HepG2 (cell line): ENCODE measurements around the gene RUVBL2. TPM values are rescaled to one million over a fixed set of nuclear protein-coding genes. Genes with fewer than 3 reads are reported as not detected.

Source experiments
- ARNT ChIP-seq: fragments of 450-650 bp; IDR thresholded peaks from 2 replicates; pipeline ENCODE4 v1.6.1; 2017
- MAFK ChIP-seq, 2 experiments: IDR thresholded peaks in 1 of 2; conservative IDR thresholded peaks in 1 of 2; 2 replicates each; pipeline ENCODE4 v1.6.1; 2011; ENCODE audit warnings: improper control_type of control experiment in 2 of 2, low read length in 2 of 2
- SMYD3 ChIP-seq: sonication (generic); formaldehyde crosslinking; IDR thresholded peaks from 2 replicates; pipeline ENCODE4 v1.8.1; 2023; ENCODE audit warnings: mild to moderate bottlenecking, missing genetic modification reagents
- SRSF4 ChIP-seq: fragments of 200-400 bp; formaldehyde crosslinking; IDR thresholded peaks from one replicate; pipeline ENCODE4 v1.6.1; 2018; ENCODE audit warnings: mild to moderate bottlenecking, low read depth, low read length, moderate library complexity; ENCODE audit not compliant: poor library complexity, severe bottlenecking
- TEAD3 ChIP-seq: optimal IDR thresholded peaks from 2 replicates; pipeline ENCODE3; 2016; ENCODE audit warnings: borderline replicate concordance
- ZBTB8A ChIP-seq: sonication (generic); formaldehyde crosslinking; IDR thresholded peaks from 2 replicates; pipeline ENCODE4 v1.4.0; 2020; ENCODE audit warnings: mild to moderate bottlenecking, low read depth, missing genetic modification reagents, borderline replicate concordance
- ZKSCAN8 ChIP-seq: IDR thresholded peaks from 2 replicates; pipeline ENCODE4 v1.6.1; 2016; ENCODE audit warnings: borderline replicate concordance, missing genetic modification reagents, missing compliant biosample characterization
- ZNF282 ChIP-seq: fragments of 450-650 bp; IDR thresholded peaks from 2 replicates; pipeline ENCODE4 v1.6.1; 2018; ENCODE audit not compliant: partially characterized antibody
- ZNF75D ChIP-seq: sonication (generic); formaldehyde crosslinking; IDR thresholded peaks from 2 replicates; pipeline ENCODE4 v1.8.1; 2023; ENCODE audit warnings: missing genetic modification reagents, mild to moderate bottlenecking, borderline replicate concordance
- ZNF780A ChIP-seq: sonication (generic); formaldehyde crosslinking; IDR thresholded peaks from 2 replicates; pipeline ENCODE4 v1.8.0; 2022; ENCODE audit warnings: mild to moderate bottlenecking, missing genetic modification reagents, moderate library complexity
- ZNF782 ChIP-seq: sonication (generic); formaldehyde crosslinking; IDR thresholded peaks from 2 replicates; pipeline ENCODE4 v1.4.0; 2020; ENCODE audit warnings: missing genetic modification reagents, mild to moderate bottlenecking, borderline replicate concordance
- ZNF792 ChIP-seq: IDR thresholded peaks from 2 replicates; pipeline ENCODE4 v1.6.1; 2016
- polyA plus RNA-seq, 8 experiments: library from polyadenylated mRNA; depleted of rRNA in 3 of 8; stranded (reverse) in 7 of 8; unstranded in 1 of 8; fragments of >200 nt; fragmentation: Illumina TruSeq in 4 of 8; extraction: Trizol in 4 of 8; gene quantifications; 2 replicates each; pipeline versions ENCODE4 v1.2.1 to v1.2.3, GENCODE V29; 2011 to 2016; ENCODE audit warnings: low read depth in 4 of 8, missing spikeins in 1 of 8, mixed read lengths in 1 of 8; ENCODE audit not compliant: insufficient read depth in 1 of 8
- total RNA-seq, 5 experiments: library from RNA; depleted of rRNA; stranded (reverse); fragments of >200 nt; fragmentation: Illumina TruSeq; extraction: Trizol; gene quantifications; 2 replicates each; pipeline ENCODE4 v1.2.3, GENCODE V29; 2016; ENCODE audit warnings: low read depth in 1 of 5
- TF ChIP-seq, protein P1 (sequence below): sonication (generic); formaldehyde crosslinking; IDR thresholded peaks from 2 replicates; pipeline ENCODE4 v1.5.1; 2020; ENCODE audit warnings: mild to moderate bottlenecking, moderate library complexity, missing genetic modification reagents
- TF ChIP-seq, protein P2 (sequence below): IDR thresholded peaks from 2 replicates; pipeline ENCODE4 v1.6.1; 2016; ENCODE audit warnings: mild to moderate bottlenecking
- TF ChIP-seq, protein P3 (sequence below): sonication (generic); formaldehyde crosslinking; IDR thresholded peaks from 2 replicates; pipeline ENCODE4 v1.8.0; 2022; ENCODE audit warnings: missing genetic modification reagents, mild to moderate bottlenecking, moderate library complexity, borderline replicate concordance
- TF ChIP-seq, protein P4 (sequence below): sonication (generic); formaldehyde crosslinking; IDR thresholded peaks from 2 replicates; pipeline ENCODE4 v1.5.1; 2020; ENCODE audit warnings: mild to moderate bottlenecking, missing genetic modification reagents, borderline replicate concordance
- TF ChIP-seq, protein P5 (sequence below): sonication (generic); formaldehyde crosslinking; IDR thresholded peaks from 2 replicates; pipeline ENCODE4 v1.4.0; 2020; ENCODE audit warnings: missing genetic modification reagents, borderline replicate concordance

RUVBL2 gene
- total and polyA plus RNA-seq, 2 of the 13 experiments (the other 11 are each of a cell fraction or from before 2014, with no cell fraction given), result 120 to 122 TPM

DNA sequence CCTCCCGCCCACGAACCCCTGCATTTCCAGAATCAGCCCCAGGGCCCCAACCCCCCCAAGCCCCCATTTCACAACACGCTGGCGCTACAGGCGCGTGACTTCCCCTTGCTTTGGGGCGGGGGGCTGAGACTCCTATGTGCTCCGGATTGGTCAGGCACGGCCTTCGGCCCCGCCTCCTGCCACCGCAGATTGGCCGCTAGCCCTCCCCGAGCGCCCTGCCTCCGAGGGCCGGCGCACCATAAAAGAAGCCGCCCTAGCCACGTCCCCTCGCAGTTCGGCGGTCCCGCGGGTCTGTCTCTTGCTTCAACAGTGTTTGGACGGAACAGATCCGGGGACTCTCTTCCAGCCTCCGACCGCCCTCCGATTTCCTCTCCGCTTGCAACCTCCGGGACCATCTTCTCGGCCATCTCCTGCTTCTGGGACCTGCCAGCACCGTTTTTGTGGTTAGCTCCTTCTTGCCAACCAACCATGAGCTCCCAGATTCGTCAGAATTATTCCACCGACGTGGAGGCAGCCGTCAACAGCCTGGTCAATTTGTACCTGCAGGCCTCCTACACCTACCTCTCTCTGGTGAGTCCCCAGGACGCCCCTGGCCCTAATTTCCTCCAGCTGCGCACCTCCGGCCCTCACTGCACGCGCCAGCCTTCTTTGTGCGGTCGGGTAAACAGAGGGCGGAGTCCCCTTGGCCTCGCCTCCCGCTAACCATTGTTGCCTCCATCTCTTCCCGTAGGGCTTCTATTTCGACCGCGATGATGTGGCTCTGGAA is 28.5 kb upstream of the RUVBL2 start, which contains the start of gene FTL (continued):
- TF ChIP-seq, protein P1, sequence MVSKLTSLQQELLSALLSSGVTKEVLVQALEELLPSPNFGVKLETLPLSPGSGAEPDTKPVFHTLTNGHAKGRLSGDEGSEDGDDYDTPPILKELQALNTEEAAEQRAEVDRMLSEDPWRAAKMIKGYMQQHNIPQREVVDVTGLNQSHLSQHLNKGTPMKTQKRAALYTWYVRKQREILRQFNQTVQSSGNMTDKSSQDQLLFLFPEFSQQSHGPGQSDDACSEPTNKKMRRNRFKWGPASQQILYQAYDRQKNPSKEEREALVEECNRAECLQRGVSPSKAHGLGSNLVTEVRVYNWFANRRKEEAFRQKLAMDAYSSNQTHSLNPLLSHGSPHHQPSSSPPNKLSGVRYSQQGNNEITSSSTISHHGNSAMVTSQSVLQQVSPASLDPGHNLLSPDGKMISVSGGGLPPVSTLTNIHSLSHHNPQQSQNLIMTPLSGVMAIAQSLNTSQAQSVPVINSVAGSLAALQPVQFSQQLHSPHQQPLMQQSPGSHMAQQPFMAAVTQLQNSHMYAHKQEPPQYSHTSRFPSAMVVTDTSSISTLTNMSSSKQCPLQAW, result peak; percentile 85
- TF ChIP-seq ARNT (no peak), ZBTB8A (CRISPR knock-in tag) (peak; percentile 30; the same call in 1 of the 2 replicates), ZKSCAN8 (CRISPR knock-in tag) (0 out of 2 replicates have a peak, but pooled peaks have one; percentile 40), ZNF282 (no peak), MAFK (conservative IDR thresholded peaks at IDR 0.05 in 1 of 2, IDR thresholded peaks at IDR 0.05 in 1 of 2; ENCODE audit: low read length in 2 of 2) (no peak), SMYD3 (CRISPR knock-in tag) (peak; percentile 30; the same call in 1 of the 2 replicates), ZNF780A (CRISPR knock-in tag) (peak; percentile 78), ZNF75D (CRISPR knock-in tag) (peak; percentile 87), SRSF4 (no peak), ZNF792 (CRISPR knock-in tag) (peak; percentile 92), TEAD3 (CRISPR knock-in tag) (peak; percentile 47), ZNF782 (CRISPR knock-in tag) (no peak)
- TF ChIP-seq, protein P2, sequence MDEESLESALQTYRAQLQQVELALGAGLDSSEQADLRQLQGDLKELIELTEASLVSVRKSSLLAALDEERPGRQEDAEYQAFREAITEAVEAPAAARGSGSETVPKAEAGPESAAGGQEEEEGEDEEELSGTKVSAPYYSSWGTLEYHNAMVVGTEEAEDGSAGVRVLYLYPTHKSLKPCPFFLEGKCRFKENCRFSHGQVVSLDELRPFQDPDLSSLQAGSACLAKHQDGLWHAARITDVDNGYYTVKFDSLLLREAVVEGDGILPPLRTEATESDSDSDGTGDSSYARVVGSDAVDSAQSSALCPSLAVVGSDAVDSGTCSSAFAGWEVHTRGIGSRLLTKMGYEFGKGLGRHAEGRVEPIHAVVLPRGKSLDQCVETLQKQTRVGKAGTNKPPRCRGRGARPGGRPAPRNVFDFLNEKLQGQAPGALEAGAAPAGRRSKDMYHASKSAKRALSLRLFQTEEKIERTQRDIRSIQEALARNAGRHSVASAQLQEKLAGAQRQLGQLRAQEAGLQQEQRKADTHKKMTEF (CRISPR knock-in tag), result peak; percentile 83
- TF ChIP-seq, protein P3, sequence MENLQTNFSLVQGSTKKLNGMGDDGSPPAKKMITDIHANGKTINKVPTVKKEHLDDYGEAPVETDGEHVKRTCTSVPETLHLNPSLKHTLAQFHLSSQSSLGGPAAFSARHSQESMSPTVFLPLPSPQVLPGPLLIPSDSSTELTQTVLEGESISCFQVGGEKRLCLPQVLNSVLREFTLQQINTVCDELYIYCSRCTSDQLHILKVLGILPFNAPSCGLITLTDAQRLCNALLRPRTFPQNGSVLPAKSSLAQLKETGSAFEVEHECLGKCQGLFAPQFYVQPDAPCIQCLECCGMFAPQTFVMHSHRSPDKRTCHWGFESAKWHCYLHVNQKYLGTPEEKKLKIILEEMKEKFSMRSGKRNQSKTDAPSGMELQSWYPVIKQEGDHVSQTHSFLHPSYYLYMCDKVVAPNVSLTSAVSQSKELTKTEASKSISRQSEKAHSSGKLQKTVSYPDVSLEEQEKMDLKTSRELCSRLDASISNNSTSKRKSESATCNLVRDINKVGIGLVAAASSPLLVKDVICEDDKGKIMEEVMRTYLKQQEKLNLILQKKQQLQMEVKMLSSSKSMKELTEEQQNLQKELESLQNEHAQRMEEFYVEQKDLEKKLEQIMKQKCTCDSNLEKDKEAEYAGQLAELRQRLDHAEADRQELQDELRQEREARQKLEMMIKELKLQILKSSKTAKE (CRISPR knock-in tag), result 0 out of 2 replicates have a peak, but pooled peaks have one; percentile 40
- TF ChIP-seq, protein P4, sequence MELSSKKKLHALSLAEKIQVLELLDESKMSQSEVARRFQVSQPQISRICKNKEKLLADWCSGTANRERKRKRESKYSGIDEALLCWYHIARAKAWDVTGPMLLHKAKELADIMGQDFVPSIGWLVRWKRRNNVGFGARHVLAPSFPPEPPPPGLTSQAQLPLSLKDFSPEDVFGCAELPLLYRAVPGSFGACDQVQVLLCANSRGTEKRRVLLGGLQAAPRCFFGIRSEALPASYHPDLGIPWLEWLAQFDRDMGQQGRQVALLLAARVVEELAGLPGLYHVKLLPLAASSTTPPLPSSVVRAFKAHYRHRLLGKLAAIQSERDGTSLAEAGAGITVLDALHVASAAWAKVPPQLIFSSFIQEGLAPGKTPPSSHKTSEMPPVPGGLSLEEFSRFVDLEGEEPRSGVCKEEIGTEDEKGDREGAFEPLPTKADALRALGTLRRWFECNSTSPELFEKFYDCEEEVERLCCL (CRISPR knock-in tag), result no peak
- TF ChIP-seq, protein P5, sequence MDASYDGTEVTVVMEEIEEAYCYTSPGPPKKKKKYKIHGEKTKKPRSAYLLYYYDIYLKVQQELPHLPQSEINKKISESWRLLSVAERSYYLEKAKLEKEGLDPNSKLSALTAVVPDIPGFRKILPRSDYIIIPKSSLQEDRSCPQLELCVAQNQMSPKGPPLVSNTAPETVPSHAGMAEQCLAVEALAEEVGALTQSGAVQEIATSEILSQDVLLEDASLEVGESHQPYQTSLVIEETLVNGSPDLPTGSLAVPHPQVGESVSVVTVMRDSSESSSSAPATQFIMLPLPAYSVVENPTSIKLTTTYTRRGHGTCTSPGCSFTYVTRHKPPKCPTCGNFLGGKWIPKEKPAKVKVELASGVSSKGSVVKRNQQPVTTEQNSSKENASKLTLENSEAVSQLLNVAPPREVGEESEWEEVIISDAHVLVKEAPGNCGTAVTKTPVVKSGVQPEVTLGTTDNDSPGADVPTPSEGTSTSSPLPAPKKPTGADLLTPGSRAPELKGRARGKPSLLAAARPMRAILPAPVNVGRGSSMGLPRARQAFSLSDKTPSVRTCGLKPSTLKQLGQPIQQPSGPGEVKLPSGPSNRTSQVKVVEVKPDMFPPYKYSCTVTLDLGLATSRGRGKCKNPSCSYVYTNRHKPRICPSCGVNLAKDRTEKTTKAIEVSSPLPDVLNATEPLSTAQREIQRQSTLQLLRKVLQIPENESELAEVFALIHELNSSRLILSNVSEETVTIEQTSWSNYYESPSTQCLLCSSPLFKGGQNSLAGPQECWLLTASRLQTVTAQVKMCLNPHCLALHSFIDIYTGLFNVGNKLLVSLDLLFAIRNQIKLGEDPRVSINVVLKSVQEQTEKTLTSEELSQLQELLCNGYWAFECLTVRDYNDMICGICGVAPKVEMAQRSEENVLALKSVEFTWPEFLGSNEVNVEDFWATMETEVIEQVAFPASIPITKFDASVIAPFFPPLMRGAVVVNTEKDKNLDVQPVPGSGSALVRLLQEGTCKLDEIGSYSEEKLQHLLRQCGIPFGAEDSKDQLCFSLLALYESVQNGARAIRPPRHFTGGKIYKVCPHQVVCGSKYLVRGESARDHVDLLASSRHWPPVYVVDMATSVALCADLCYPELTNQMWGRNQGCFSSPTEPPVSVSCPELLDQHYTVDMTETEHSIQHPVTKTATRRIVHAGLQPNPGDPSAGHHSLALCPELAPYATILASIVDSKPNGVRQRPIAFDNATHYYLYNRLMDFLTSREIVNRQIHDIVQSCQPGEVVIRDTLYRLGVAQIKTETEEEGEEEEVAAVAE, result peak; percentile 80; the same call in 1 of the 2 replicates
